Esophagus muscularis mucosa (tissue), 4 donors: ENCODE results near the gene SLC49A3. TPM values are rescaled to one million over a fixed set of nuclear protein-coding genes. Genes with fewer than 3 reads are reported as not detected.

Source experiments
- DNase-seq: peaks from one replicate; pipeline ENCODE4 v3.0.0-alpha.2; 2017; ENCODE audit errors: extremely low spot score
- H3K27ac ChIP-seq, 4 donors: fragments of 200-600 bp; sonication (generic); replicated peaks in 1 of 4; 1 replicate in 3 of 4; 2 replicates in 1 of 4; pipeline ENCODE4 v1.5.1; 2016 to 2019; ENCODE audit warnings: mild to moderate bottlenecking in 1 of 4
- H3K27me3 ChIP-seq, 4 donors: fragments of 200-600 bp; sonication (generic); one replicate each; pipeline versions ENCODE4 v1.5.1 to v1.6.0; 2016 to 2019
- H3K36me3 ChIP-seq, 4 donors: fragments of 200-600 bp; sonication (generic); one replicate each; pipeline ENCODE4 v1.5.1; 2016 to 2019
- H3K4me1 ChIP-seq, 4 donors: fragments of 200-600 bp; sonication (generic); one replicate each; pipeline ENCODE4 v1.5.1; 2016 to 2019
- H3K4me3 ChIP-seq, 4 donors: fragments of 200-600 bp; sonication (generic); 1 replicate in 2 of 4; 2 replicates in 2 of 4; pipeline ENCODE4 v1.5.1; 2016 to 2019; ENCODE audit warnings: mild to moderate bottlenecking in 4 of 4, moderate library complexity in 1 of 4
- H3K9me3 ChIP-seq, 4 donors: fragments of 200-600 bp; sonication (generic); 1 replicate in 3 of 4; 2 replicates in 1 of 4; pipeline ENCODE4 v1.5.1; 2016 to 2019
- EP300 ChIP-seq: sonication (generic); formaldehyde crosslinking; IDR thresholded peaks from one replicate; pipeline ENCODE4 v1.6.1; 2017; ENCODE audit warnings: antibody characterized with exemption
- POLR2A ChIP-seq: fragments of 450-650 bp; IDR thresholded peaks from one replicate; pipeline ENCODE4 v1.6.1; 2017; ENCODE audit warnings: antibody characterized with exemption, moderate library complexity, mild to moderate bottlenecking, low read depth
- POLR2AphosphoS5 ChIP-seq, 2 donors: sonication (generic); formaldehyde crosslinking; IDR thresholded peaks; one replicate each; pipeline ENCODE4 v1.6.1; 2017; ENCODE audit warnings: antibody characterized with exemption in 2 of 2
- WGBS: methylation state at CpG from one replicate; pipeline ENCODE4 v1.1.5; 2018; 5-methylcytosine and 5-hydroxymethylcytosine counted together
- intact Hi-C: fragments of 100-400 bp; cut with DNase I; formaldehyde crosslinking; loops from one replicate; pipeline ENCODE4 v1.15.1; 2023
- total RNA-seq, 4 donors: library from RNA; depleted of rRNA; stranded (reverse); fragments of >200 nt; gene quantifications; one replicate each; pipeline versions ENCODE4 v1.1.0 to v1.2.1, GENCODE V29; 2016
- TF ChIP-seq, protein P1 (sequence below), 3 experiments: fragments of 200-600 bp in 2 of 3; fragments of 450-650 bp in 1 of 3; sonication (generic) in 2 of 3; IDR thresholded peaks; one replicate each; pipeline ENCODE4 v1.5.1; 2017 to 2019; ENCODE audit warnings: antibody characterized with exemption in 3 of 3, mild to moderate bottlenecking in 2 of 3, moderate library complexity in 1 of 3

Gene SLC49A3
- total RNA-seq, 4 donors from 2014 or later = 5.5 to 9.4 (median 7.6) TPM

DNA sequence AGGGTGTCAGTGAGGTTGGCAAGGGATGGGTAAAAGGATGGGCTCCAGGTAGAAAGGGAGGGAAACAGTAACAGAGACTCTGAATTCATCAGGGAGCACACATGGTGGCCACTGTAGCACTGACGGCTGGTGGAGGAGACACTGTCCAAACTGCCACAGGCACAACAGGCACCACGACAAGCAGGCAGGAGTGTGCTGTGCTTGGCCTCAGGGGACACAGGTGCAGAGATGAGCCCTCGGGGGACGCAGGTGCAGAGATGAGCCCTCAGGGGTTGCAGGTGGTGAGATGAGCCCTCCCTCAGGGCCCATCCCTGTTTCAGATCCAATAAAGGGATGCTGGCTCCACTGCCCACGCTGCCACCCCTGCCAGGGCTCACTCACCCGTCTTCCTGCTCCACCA lies 56.0 kb downstream of the SLC49A3 start:
- DNase-seq = no peak
- Histone ChIP-seq H3K9me3 (peaks cover 0 to 3% (median 0%) of the 10 kb centered on the region in 4 donors), H3K27me3 (peaks cover 0 to 59% (median 0%) of the 10 kb centered on the region in 4 donors), H3K4me1 (no peaks in the 10 kb centered on the region), H3K36me3 (no peaks in the 10 kb centered on the region), H3K27ac (no peak overlapping the region), H3K4me3 (no peak overlapping the region)
- TF ChIP-seq POLR2AphosphoS5 (IDR thresholded peaks at IDR 0.05) = no peak
- TF ChIP-seq, protein P1, sequence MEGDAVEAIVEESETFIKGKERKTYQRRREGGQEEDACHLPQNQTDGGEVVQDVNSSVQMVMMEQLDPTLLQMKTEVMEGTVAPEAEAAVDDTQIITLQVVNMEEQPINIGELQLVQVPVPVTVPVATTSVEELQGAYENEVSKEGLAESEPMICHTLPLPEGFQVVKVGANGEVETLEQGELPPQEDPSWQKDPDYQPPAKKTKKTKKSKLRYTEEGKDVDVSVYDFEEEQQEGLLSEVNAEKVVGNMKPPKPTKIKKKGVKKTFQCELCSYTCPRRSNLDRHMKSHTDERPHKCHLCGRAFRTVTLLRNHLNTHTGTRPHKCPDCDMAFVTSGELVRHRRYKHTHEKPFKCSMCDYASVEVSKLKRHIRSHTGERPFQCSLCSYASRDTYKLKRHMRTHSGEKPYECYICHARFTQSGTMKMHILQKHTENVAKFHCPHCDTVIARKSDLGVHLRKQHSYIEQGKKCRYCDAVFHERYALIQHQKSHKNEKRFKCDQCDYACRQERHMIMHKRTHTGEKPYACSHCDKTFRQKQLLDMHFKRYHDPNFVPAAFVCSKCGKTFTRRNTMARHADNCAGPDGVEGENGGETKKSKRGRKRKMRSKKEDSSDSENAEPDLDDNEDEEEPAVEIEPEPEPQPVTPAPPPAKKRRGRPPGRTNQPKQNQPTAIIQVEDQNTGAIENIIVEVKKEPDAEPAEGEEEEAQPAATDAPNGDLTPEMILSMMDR (IDR thresholded peaks at IDR 0.05) = no peak
- TF ChIP-seq POLR2A = no peak
- no peak for TF ChIP-seq EP300
- intact Hi-C loops = no loop called here
- 92% methylated on average over 6 of the region's 6 CpGs for WGBS

DNA sequence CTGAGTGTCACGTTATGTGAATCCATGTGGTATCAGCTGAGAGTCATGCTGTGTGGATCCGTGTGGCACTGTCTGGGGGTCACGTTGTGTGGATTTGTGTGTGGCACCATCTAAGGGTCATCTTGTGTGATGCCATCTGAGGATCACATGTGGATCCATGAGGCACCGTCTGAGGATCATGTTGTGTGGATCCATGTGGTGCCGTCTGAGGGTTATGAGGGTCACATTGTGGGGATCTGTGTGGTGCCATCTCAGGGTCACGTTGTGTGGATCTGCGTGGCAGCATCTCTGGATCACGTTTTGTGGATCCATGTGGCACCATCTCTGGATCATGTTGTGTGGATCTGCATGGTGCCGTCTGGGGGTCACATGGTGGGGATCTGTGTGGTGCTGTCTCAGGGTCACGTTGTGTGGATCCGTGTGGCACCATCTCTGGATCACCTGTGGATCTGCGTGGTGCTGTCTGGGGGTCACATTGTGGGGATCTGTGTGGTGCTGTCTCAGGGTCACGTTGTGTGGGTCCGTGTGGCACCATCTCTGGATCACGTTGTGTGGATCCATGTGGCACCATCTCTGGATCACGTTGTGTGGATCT lies 56.7 kb downstream of the SLC49A3 start:
- intact Hi-C loops = no loop called here
- 87% methylated on average over 9 of the region's 16 CpGs for WGBS
- Histone ChIP-seq H3K4me3 (no peak overlapping the region), H3K27ac (no peak overlapping the region), H3K36me3 (no peaks in the 10 kb centered on the region), H3K9me3 (peaks cover 0 to 3% (median 0%) of the 10 kb centered on the region in 4 donors), H3K4me1 (no peaks in the 10 kb centered on the region), H3K27me3 (peaks cover 0 to 53% (median 0%) of the 10 kb centered on the region in 4 donors)
- TF ChIP-seq, protein P1 (IDR thresholded peaks at IDR 0.05) = no peak
- TF ChIP-seq POLR2AphosphoS5 (IDR thresholded peaks at IDR 0.05) (no peak), POLR2A (no peak), EP300 (no peak)
- DNase-seq = no peak

Other genes starting within 250 kb of the SLC49A3 start
- 10 to 100 TPM; 12.7 to 19.1 (median 14.1) TPM for gene ZNF721, start 190.0 kb downstream of the SLC49A3 start, total RNA-seq
- 10 to 100 TPM; 26.6 to 46.5 (median 35.4) TPM for gene PIGG, start 189.9 kb downstream of the SLC49A3 start, total RNA-seq
- gene TMEM271, start 112.9 kb downstream of the SLC49A3 start, total RNA-seq = under 1 TPM in 2 of 4 donors, not detected in 2; 0.19 to 0.34 TPM
- gene PDE6B, start 63.6 kb downstream of the SLC49A3 start, total RNA-seq = 1 to 10 TPM; 2.2 to 5.8 (median 4.4) TPM
- gene ATP5ME, start 14.9 kb downstream of the SLC49A3 start, total RNA-seq = 100 to 1,000 TPM; 111 to 224 (median 154) TPM
- 1 to 10 TPM; 7.9 to 9.9 (median 9.6) TPM for gene MYL5, start 14.6 kb downstream of the SLC49A3 start, total RNA-seq
- 10 to 100 TPM; 31.7 to 35.3 (median 34.7) TPM for gene PCGF3, start 16.7 kb upstream of the SLC49A3 start, total RNA-seq
- 1 to 10 TPM; 1.1 to 1.6 (median 1.3) TPM for gene CPLX1, start 137.0 kb upstream of the SLC49A3 start, total RNA-seq
- 10 to 100 TPM; 64.8 to 73.9 (median 70.6) TPM for gene GAK, start 243.2 kb upstream of the SLC49A3 start, total RNA-seq
- gene TMEM175, start 243.3 kb upstream of the SLC49A3 start, total RNA-seq = 10 to 100 TPM; 17.6 to 39.5 (median 20.0) TPM